MCF 10A (cell line): ENCODE results near the gene RTCB. TPM values are rescaled to one million over a fixed set of nuclear protein-coding genes. Genes with fewer than 3 reads are reported as not detected.
"Not testable (repeated sequence)": the region's sequence is repeated elsewhere in the genome, so short reads cannot be mapped to it uniquely, and the experiment has no call there.

Source experiments
- BruUV-seq: library from RNA; stranded (reverse); fragments of 400-500 nt; replicated peaks from 2 replicates; lab custom pipeline; 2021; lab: Mats Ljungman, UMichigan
- CTCF ChIA-PET: fragments of 300-600 bp; sonication (Branson Sonifier 250); formaldehyde crosslinking; extraction: SDS; loops from one replicate; lab custom pipeline; 2021; ENCODE audit warnings: antibody characterized with exemption, inconsistent platforms; lab: Yijun Ruan, JAX
- POLR2A ChIA-PET: fragments of 300-600, 350-650 bp; sonication (Branson Sonifier 250); formaldehyde crosslinking; extraction: SDS; loops from one replicate; lab custom pipeline; 2020; ENCODE audit warnings: antibody characterized with exemption, inconsistent platforms; lab: Yijun Ruan, JAX
- DNase-seq: peaks from one replicate; pipeline ENCODE4 v3.0.0-alpha.2; 2018; ENCODE audit not compliant: unreplicated experiment
- H3K27ac Mint-ChIP-seq: one replicate; pipeline ENCODE4 v1.8.0; 2022; ENCODE audit warnings: mild to moderate bottlenecking, low read depth, mixed read lengths; ENCODE audit not compliant: unreplicated experiment
- H3K27me3 Mint-ChIP-seq: one replicate; pipeline ENCODE4 v1.8.0; 2022; ENCODE audit warnings: mixed read lengths; ENCODE audit not compliant: insufficient read depth, unreplicated experiment
- H3K36me3 Mint-ChIP-seq: one replicate; pipeline ENCODE4 v1.8.0; 2022; ENCODE audit warnings: mild to moderate bottlenecking, moderate library complexity, mixed read lengths; ENCODE audit not compliant: insufficient read depth, unreplicated experiment
- H3K4me1 Mint-ChIP-seq: one replicate; pipeline ENCODE4 v1.8.0; 2022; ENCODE audit warnings: mixed read lengths; ENCODE audit not compliant: insufficient read depth, unreplicated experiment
- H3K4me3 Mint-ChIP-seq: one replicate; pipeline ENCODE4 v1.8.0; 2022; ENCODE audit warnings: mild to moderate bottlenecking, moderate library complexity, mixed read lengths; ENCODE audit not compliant: unreplicated experiment
- H3K9me3 Mint-ChIP-seq: one replicate; pipeline ENCODE4 v1.8.0; 2022; ENCODE audit warnings: mixed read lengths; ENCODE audit not compliant: unreplicated experiment
- intact Hi-C: fragments of 100-400 bp; cut with micrococcal nuclease; formaldehyde crosslinking; loops from 2 replicates; pipeline ENCODE4 v1.14.1; 2022
- total RNA-seq: library from RNA; stranded (reverse); gene quantifications from 2 replicates; pipeline ENCODE4 v1.2.3, GENCODE V29; 2022
- TF ChIP-seq, protein P1 (sequence below): fragments of 200-600 bp; IDR thresholded peaks from one replicate; pipeline ENCODE4 v1.8.0; 2022; ENCODE audit warnings: antibody characterized with exemption, mild to moderate bottlenecking; ENCODE audit not compliant: unreplicated experiment

The RTCB gene
- total RNA-seq, 1 experiment from 2014 or later: 93.4 TPM

DNA sequence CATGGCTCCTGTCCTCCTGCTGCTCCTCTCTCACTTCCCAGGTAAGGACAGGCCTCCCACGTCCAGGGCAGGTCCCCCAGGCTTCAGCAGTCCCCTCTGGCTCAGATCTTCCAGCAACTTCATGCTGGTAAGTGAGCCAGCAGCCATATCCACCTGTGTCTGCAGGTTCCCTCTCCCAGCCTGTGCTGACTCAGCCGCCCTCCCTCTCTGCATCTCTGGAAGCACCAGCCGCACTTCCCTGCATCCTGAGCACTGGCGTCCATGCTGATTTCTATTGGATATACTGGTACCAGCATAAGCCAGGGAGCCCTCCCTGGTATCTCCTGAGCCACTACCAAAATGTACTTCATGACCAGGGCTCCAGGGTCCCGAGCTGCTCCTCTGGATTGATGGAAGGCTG lies 35.4 kb downstream of the RTCB start:
- Mint-ChIP-seq H3K4me3 (no peak overlapping the region), H3K27ac (no peak overlapping the region), H3K27me3 (peaks cover 47% of the 10 kb centered on the region), H3K36me3 (no peaks in the 10 kb centered on the region), H3K4me1 (no peaks in the 10 kb centered on the region), H3K9me3 (no peaks in the 10 kb centered on the region)
- ChIA-PET POLR2A (no interaction called here), CTCF (interaction anchor here (0.6 to 1.7 kb wide), 3 partner anchors 10 to 111 kb away, joined by 3 to 4 read pairs (median 3); no protein-coding TSS in a partner anchor)
- no TSS peak for BruUV-seq
- intact Hi-C loops: loop anchor here (5.0 kb wide), 2 partner anchors 274 to 399 kb away; no protein-coding TSS in a partner anchor
- DNase-seq: no peak
- TF ChIP-seq, protein P1, sequence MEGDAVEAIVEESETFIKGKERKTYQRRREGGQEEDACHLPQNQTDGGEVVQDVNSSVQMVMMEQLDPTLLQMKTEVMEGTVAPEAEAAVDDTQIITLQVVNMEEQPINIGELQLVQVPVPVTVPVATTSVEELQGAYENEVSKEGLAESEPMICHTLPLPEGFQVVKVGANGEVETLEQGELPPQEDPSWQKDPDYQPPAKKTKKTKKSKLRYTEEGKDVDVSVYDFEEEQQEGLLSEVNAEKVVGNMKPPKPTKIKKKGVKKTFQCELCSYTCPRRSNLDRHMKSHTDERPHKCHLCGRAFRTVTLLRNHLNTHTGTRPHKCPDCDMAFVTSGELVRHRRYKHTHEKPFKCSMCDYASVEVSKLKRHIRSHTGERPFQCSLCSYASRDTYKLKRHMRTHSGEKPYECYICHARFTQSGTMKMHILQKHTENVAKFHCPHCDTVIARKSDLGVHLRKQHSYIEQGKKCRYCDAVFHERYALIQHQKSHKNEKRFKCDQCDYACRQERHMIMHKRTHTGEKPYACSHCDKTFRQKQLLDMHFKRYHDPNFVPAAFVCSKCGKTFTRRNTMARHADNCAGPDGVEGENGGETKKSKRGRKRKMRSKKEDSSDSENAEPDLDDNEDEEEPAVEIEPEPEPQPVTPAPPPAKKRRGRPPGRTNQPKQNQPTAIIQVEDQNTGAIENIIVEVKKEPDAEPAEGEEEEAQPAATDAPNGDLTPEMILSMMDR: no peak

DNA sequence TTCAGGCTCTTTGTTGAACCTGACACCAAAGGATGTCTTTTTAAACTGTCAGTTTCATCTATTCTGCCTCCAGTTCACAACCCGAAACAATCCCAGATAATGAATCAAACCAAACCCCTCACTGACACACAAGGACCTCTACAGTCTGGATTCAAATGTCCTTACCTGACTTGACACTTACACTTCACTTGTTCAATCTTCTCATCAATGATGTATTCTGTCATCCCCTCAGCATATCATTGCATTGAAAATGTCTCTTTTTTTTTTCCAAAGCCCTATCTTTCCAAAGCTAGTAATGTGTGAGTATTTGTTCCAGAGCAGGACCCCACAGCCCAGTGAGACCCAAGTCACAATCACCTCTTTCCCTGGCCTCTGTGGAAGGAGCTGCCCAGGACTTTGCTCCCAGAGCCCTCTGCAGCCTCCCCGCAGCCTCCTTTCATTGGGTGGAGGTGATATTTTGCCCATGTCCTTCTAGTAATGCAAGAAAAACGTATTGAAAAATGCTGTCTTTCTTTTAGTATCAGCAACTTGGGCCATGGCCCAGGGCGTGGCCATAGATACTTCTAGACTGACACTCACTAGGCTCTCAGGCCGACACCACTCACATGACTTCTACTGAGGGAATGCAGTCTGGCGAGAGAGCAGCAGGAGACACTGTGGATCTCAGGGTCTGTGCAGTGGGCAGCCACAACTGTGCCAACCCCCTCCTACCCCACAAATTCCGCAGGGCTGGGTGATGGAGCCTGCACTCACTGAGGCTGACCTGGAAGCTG lies 36.2 kb downstream of the RTCB start:
- CTCF ChIA-PET: interaction anchor here (0.7 kb wide), 1 partner anchor 860 kb away, joined by 4 read pairs; no protein-coding TSS in a partner anchor
- H3K4me3 Mint-ChIP-seq: no peak overlapping the region
- H3K36me3 Mint-ChIP-seq: no peaks in the 10 kb centered on the region
- POLR2A ChIA-PET: no interaction called here
- no peaks in the 10 kb centered on the region for H3K9me3 Mint-ChIP-seq
- peaks cover 47% of the 10 kb centered on the region for H3K27me3 Mint-ChIP-seq
- intact Hi-C loops: loop anchor here (5.0 kb wide), 2 partner anchors 274 to 399 kb away; no protein-coding TSS in a partner anchor
- DNase-seq: no peak
- TF ChIP-seq, protein P1: no peak
- no peaks in the 10 kb centered on the region for H3K4me1 Mint-ChIP-seq
- H3K27ac Mint-ChIP-seq: no peak overlapping the region
- no TSS peak for BruUV-seq

DNA sequence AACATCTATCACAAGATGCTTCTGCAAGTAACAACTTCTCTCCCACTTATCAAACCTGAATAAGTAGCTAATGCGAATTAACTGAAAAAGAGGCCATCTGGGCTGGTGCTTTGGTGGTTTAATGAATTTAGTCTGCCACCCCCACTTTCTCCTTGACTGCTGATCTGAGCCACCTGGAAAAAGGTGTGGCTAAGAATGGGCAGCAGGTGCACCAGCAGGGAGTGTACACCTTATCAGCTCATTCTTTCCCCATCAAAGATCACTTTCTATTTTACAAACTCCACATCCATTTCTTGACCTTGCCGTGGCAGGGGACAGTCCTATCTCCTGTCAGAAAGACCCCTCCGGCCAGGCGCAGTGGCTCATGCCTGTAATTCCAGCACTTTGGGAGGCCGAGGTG lies 47.8 kb downstream of the RTCB start:
- POLR2A ChIA-PET: no interaction called here
- peaks cover 100% of the 10 kb centered on the region for H3K27me3 Mint-ChIP-seq

DNA sequence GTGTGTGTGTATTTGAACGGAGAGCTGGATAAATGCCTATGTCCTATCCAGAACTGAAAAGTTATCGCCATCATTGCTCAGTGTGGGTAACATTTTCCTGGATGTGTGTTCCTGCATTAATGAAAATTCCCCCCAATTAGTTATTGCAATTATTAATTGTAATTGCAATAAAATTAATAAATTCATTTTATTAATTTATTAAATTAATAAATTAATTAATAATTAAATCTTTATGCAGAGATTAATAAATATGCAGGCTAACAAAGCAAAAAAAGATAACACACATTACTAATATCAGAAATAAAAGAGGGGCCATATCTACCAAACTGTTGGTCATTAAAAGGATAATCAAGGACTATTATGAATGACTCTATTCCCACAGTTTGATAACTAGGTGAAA lies 50.8 kb downstream of the RTCB start:
- Mint-ChIP-seq H3K4me1 (no peaks in the 10 kb centered on the region), H3K27me3 (peaks cover 95% of the 10 kb centered on the region), H3K36me3 (no peaks in the 10 kb centered on the region), H3K4me3 (no peak overlapping the region), H3K9me3 (no peaks in the 10 kb centered on the region), H3K27ac (no peak overlapping the region)
- BruUV-seq: no TSS peak
- POLR2A ChIA-PET: no interaction called here
- intact Hi-C loops: no loop called here
- DNase-seq: no peak
- CTCF ChIA-PET: no interaction called here
- TF ChIP-seq, protein P1: no peak

More for the DNA sequence above, 47.8 kb downstream of the RTCB start:
- no peak for DNase-seq
- no peak overlapping the region for H3K4me3 Mint-ChIP-seq
- H3K9me3 Mint-ChIP-seq: no peaks in the 10 kb centered on the region
- TF ChIP-seq, protein P1: no peak
- H3K27ac Mint-ChIP-seq: no peak overlapping the region
- H3K36me3 Mint-ChIP-seq: no peaks in the 10 kb centered on the region
- H3K4me1 Mint-ChIP-seq: no peaks in the 10 kb centered on the region
- intact Hi-C loops: no loop called here
- CTCF ChIA-PET: interaction anchor here (0.6 to 0.8 kb wide), 2 partner anchors 98 to 100 kb away, joined by 3 read pairs; partner anchors contain the start of gene BPIFC
- BruUV-seq: no TSS peak

DNA sequence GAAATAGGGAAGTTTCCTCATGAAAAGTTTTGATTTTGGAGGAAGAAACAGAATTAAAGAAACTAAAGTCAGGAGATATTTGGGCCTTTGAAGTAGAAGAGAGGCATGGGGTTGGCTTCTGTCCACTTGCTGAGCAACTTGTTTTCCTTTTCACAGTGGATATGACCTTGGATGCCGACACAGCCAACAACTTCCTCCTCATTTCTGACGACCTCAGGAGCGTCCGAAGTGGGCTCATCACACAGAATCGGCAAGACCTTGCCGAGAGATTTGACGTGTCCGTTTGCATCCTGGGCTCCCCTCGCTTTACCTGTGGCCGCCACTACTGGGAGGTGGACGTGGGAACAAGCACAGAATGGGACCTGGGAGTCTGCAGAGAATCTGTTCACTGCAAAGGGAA lies 52.0 kb downstream of the RTCB start:
- H3K27ac Mint-ChIP-seq, intact Hi-C loops, H3K9me3 Mint-ChIP-seq, H3K36me3 Mint-ChIP-seq, BruUV-seq, DNase-seq, CTCF ChIA-PET, H3K4me3 Mint-ChIP-seq, H3K4me1 Mint-ChIP-seq, POLR2A ChIA-PET: not testable (repeated sequence)
- H3K27me3 Mint-ChIP-seq: peaks cover 92% of the 10 kb centered on the region

DNA sequence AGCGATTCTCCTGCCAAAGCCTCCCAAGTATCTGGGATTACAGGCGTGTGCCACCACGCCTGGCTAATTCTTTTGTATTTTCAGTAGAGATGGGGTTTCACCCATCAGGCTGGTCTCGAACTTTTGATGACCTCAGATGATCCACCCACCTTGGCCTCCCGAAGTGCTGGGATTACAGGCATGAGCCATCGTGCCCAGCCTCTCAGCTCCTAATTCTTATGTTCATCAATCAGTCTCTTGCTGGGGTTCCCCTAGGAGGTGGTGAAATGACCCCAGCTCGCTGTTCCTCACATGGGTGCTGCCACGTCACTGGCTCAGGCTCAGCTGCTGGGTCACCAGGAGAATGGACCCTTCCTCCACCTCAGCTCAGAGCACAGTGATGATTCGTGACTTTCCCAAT lies 54.5 kb downstream of the RTCB start, which contains the start of gene RFPL3:
Gene RFPL3, plus strand, starts transcription at position 301 of the 400 bp plus-strand sequence. CDS start 205 bp downstream, outside the sequence.
- H3K9me3 Mint-ChIP-seq, DNase-seq, POLR2A ChIA-PET, H3K27ac Mint-ChIP-seq, H3K36me3 Mint-ChIP-seq, BruUV-seq, intact Hi-C loops, CTCF ChIA-PET, H3K4me1 Mint-ChIP-seq, H3K4me3 Mint-ChIP-seq: not testable (repeated sequence)
- H3K27me3 Mint-ChIP-seq: peaks cover 66% of the 10 kb centered on the region
